GM21737 (cell line): ENCODE data around the gene MANBA.
A peak's percentile ranks its signal among the peaks of the same experiment; 100 is the strongest.
"Not testable (repeated sequence)": the region's sequence is repeated elsewhere in the genome, so short reads cannot be mapped to it uniquely, and the experiment has no call there.

Source experiments
- ATAC-seq: cut with Tn5 transposase; IDR thresholded peaks from one replicate; pipeline ENCODE4 v1.9.1; 2021; ENCODE audit warnings: mild to moderate bottlenecking, moderate library complexity; ENCODE audit not compliant: unreplicated experiment

MANBA gene

GRCh38 chr4:102725229-102725628 lies 35.5 kb downstream of the MANBA start:
- no peak for ATAC-seq

DNA sequence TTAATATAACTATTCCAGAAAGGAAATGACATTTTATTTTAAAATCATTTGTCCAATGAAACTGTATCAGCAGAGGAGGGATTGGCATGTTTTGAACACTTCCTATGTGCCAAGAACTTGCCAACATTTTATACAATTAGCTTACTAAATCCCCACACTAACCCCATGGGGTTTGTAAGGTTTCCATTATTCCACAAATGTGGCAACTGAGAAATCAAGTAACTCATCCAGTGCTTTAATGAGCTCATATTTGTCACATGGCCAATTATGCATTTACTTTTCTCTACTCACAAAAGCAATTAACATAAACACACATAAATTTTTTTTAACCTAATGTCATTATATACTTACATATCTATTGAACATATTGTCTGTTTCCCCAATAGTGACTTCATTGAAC lies 37.3 kb downstream of the MANBA start:
- ATAC-seq = no peak

GRCh38 chr4:102722740-102723139 lies 38.0 kb downstream of the MANBA start:
- ATAC-seq = no peak

GRCh38 chr4:102718833-102719575 lies 41.8 kb downstream of the MANBA start:
- not testable (repeated sequence) for ATAC-seq

DNA sequence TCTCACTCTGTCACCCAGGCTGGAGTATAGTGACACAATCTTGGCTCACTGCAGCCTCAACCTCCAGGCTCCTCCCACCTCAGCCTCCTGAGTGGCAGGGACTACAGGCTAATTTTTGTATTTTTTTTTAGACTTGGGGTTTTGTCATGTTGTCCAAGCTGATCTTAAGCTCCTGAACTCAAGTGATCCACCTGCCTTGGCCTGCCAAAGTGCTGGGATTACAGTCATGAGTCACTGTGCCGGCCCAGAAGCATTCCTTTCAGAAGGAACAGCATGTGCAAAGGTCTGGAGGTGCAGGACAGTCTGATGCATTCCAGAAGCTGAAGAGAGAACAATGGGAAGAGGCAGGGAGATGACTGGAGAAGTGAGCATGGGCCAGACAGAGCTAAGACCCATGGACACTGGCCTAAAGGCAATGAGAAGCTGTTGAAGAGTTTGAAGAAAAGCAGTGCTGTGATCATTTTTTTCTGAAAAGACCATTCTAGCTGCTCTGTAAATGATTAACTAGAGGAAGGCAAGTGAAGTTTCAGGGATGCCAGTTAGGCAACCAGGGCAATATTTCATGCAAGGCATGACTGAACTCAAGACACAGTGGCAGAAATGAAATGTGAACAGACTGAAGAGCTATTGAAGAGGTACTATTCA lies 43.2 kb downstream of the MANBA start:
- no peak for ATAC-seq

DNA sequence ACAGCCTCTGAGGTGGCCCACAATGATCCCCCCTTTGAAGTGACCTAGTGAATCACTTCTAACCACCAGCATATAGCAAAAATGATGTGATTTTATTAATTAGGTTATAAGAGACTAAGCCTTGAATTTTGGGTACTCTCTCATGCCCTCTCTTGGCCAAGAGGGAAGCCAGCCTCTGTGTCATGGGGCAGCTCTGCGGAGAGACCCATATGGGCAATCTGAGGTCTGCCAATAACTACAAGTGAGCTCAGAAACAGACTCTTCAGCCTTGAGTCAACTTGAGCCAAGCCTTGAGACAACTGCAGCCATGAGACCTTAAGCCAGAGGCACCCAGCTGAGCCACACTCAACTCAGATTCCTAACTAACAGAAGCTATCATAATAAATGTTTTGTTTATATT lies 45.7 kb downstream of the MANBA start:
- ATAC-seq = no peak

DNA sequence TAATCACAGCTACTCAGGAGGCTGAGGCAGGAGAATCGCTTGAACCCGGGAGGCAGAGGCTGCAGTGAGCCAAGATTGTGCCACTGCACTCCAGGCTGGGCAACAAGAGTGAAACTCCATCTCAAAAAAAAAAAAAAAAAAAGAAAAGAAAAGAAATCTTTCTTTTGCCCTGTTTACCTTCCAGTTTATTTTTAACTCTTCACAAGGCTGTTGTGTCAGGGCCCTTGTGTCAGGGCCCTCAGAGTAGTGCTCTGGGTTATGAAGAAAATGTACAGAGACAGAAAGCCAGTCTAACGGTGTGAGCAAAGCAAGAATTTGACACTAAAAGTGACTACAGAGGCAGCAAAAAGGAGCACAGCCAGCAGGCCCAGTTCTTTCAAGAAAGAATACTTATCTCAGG lies 47.0 kb downstream of the MANBA start:
- ATAC-seq = not testable (repeated sequence)

DNA sequence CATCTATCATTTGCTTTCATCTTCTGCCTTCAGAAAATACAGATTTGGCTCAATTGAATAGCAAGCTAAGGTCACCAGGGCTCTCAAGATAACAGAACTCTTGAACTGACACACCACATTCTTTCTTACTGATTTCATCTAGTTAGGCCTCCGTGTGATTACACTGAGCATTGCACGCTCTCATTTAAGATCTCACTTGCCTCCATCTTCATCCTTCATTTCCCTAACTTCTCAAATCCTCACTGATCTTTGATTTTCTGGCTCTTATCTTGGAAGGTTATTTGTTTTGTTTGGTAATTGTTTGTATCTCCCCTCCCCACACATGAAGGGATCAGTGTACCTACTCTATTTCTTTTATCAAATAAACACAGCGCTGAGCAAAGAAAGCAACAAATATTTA lies 47.7 kb downstream of the MANBA start:
- ATAC-seq = no peak

DNA sequence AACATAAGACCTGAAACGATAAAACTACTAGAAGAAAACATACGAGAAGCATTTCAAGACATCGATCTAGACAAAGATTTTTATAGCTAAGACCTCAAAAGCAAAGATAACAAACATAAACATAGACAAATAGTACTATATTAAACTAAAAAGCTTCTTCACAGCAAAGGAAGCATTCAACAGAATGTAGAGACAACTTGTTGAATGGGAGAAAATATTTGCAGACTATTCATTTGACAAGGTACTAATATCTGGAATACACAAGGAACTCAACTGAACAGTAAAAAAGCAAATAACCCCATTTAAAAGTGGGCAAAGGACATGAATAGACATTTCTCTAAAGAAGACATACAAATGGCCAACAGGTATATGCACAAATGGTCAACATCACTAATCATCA lies 49.8 kb downstream of the MANBA start:
- ATAC-seq = no peak

- ATAC-seq = not testable (repeated sequence)
Measured at GRCh38 chr4:102709060-102709459, 51.7 kb downstream of the MANBA start.

DNA sequence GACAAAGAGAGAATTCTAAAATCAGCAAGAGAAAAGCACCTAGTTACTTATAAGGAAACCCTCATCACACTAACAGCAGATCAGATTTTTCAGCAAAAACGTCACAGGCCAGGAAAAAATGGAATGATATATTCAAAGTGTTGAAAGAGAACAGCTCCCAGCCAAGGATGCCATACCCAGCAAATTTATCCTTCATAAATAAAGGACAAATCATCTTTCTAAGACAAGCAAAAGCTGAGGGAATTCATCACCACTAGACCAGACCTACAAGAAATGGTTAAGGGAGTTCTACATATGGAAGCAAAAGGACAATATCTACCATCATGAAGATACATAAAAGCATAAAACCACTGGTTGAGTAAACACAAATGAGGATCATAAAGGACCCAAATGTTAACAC lies 53.6 kb downstream of the MANBA start:
- no peak for ATAC-seq

DNA sequence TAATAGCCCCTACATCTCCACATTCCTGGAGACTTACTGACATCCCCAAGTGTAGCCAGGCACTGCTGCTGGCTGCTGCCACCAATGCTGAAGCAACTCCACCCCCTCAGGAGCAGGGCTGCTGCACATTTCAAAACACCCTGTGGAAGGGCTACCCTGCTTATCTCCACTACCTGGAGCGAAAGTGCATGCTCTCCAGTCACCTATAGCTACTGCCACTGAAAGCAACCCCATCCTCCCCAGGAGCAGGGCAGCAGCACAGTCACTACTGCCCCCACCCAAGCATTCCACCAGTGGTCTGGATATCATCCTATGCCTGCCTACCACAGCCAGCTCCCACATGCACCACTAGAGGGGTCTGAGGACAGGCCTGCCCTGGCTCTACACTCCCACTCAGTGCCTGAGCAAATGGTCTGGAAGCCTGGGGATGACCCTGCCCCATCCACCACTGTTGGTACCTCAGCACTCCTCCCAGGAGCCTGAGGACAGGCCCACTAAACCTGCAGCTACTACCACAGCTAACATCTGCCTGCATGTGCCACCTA lies 55.3 kb downstream of the MANBA start:
- no peak for ATAC-seq

DNA sequence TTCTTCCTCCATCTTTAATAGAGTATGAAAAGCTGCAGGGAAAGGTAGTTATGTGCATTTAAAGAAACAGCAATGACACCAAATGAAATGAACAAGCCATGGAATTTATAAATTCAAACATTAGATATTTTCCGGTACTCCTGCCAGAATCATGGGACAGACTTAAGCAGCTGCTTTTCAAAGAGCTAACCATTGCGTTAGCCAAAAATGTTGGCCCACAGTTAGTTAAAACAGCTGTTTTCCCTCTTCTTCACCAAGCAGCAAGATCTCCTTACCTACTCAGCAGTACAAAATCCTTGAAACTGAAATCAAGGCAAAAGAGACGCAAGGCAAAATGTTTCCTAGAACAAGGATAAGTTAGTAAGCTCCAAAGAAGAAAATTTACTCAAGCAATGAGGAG lies 64.0 kb downstream of the MANBA start:
- no peak for ATAC-seq

DNA sequence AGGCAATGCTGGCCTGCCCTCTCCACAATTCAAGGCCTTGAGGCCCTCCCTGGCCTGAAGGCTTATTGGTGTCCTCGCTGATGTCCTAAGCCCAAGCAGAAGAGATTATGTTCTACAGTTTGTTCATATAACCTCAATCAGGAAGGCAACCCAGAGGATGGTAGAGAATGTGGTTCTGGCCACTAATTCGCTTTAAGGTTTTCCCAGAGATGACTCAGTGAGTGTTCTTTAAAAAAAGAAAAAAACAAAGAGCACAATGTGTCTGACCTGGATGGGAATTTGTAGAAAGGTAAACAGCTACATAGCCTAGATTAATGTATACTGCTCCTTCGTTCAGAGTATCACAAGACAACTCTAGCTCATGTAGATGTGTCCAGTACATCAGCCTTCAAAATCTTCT lies 66.0 kb downstream of the MANBA start:
- no peak for ATAC-seq

- no peak for ATAC-seq
Measured at GRCh38 chr4:102693861-102694260, 66.9 kb downstream of the MANBA start.

- ATAC-seq = no peak
Measured at GRCh38 chr4:102693262-102693850, 67.4 kb downstream of the MANBA start.

DNA sequence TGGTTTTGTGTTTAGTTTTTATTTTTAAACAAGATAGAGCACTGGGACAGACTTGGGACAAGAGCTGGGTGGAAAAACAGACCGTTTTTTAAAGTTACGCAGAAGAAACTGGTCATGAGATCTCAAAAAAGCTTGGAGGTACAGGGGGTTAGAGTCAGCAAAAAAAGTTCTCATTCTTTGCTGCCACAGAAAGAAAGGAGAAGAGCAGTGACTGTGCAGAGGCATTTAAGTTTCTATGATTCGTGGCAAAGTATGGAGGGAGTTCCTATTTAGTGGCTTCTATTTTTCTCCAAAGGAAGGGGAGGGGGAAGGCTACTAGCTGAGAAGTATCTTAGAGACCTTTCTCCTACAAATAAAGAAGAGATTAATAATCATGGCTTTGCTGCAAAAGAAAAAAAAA lies 68.3 kb downstream of the MANBA start:
- no peak for ATAC-seq

- peak; percentile 30 for ATAC-seq
Measured at GRCh38 chr4:102687982-102688433, 72.8 kb downstream of the MANBA start.

GRCh38 chr4:102687373-102687981 lies 73.3 kb downstream of the MANBA start:
- ATAC-seq = peak; percentile 96

- ATAC-seq = no peak
Measured at GRCh38 chr4:102685768-102686167, 75.0 kb downstream of the MANBA start.

DNA sequence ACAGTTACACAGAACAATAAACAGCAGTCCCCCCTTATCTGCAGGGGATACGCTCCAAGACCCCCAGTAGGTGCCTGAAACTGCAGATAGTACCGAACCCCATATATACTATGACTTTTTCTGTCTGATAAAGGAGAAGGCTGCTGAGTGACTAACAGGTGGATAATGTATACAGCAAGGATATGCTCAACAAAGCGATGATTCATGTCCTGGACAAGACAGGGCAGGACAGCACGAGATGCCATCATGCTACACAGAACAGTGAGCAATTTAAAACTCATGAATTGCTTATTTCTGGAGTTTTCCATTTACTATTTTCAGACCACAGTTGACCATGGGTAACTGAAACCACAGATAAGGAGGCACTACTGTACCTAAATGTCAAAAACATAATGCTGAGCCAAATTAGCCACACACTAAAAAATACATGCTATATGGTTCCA lies 76.1 kb downstream of the MANBA start:
- no peak for ATAC-seq
